HT1080 (cell line): ENCODE data around the gene C16orf92. TPM values are rescaled to one million over a fixed set of nuclear protein-coding genes. Genes with fewer than 3 reads are reported as not detected.
A peak's percentile ranks its signal among the peaks of the same experiment; 100 is the strongest.

Source experiments
- DNase-seq: peaks from one replicate; pipeline ENCODE4 v3.0.0-alpha.2; 2015; ENCODE audit warnings: low read depth
- total RNA-seq: library from RNA; depleted of rRNA; stranded (reverse); fragments of >200 nt; shearing (Covaris generic); gene quantifications from 2 replicates; pipeline ENCODE4 v1.2.3, GENCODE V29; 2014

Gene C16orf92
- total RNA-seq, 1 experiment from 2014 or later = not detected

DNA sequence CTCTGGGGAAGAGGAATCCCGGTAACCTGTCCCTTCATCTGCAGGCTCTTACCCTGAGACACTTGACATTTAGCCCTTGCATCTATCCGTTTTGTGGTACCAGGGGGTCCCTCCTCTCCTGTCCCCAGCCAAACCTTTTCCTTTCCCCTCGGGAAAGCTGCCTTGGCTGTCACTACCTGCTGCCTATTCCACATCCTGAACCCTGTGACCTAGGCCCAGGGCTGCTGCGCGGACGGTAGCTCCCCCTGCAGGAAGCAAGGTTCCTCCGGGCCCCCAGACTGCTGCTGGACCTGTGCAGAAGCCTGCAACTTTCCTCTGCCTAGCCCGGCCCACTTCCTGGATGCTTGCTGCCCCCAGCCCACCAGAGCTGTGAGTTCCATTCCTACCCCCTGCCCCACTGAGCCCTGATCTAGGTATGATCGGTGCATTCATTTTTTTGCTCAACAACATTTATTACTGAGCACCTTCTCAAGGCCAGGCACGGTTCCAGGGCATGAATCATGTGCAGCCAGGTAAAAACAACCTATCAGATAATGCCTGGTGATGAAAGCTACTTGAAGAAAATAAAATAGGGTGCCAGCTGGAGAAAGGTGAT lies 32.1 kb downstream of the C16orf92 start:
- DNase-seq = no peak

DNA sequence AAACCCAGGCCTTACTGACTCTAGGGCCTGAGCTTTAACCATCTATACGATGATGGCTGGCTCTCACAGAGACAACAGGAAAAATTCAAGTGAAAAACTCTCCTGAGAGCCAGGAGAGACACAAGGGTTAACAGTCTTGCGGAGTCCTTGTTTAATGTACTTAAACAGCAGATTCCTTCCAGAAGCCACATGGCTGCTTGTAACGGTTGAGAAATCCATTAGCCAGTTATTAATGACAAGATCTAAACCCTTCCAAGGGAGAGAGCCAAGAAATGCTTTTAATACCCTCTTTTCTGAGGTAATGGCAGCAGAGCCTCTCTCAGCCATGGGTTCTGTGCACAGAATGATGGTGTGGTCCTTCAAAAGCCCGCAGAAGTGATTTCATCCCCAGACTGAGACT lies 37.3 kb downstream of the C16orf92 start:
- no peak for DNase-seq

DNA sequence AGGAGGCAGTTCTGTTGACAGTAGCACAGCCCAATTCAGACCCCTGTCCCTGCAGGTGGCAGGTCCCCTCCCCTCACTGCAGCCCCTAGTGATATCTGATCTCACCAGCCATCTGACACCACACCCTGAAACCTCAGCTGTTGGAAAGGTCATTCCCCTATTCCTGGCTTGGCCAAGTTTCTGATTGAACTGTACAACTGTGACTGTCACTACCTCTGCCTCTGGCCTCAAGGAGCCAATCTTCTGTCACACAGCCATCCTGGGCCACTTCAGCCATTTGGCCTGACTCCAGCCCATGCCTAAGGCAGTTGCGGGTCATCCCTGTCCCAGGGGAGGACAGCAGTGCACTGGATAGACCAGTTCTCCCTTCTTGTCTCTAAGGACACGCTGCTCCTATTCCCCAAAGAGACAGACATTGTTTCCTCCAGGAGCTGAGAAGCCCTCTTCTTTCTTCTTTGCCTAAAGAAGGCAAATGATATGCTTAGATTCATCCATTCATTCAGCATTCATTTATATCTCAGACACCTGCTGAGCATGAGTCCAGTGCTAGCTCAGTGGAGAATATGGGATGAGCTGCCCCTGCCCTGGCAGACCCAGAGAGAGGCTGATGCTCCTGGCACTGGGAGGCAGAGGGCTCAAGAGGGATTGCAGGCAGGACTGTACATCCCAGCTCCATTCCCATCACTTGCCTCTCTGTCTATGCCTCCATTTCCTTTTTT lies 38.0 kb downstream of the C16orf92 start:
- no peak for DNase-seq

DNA sequence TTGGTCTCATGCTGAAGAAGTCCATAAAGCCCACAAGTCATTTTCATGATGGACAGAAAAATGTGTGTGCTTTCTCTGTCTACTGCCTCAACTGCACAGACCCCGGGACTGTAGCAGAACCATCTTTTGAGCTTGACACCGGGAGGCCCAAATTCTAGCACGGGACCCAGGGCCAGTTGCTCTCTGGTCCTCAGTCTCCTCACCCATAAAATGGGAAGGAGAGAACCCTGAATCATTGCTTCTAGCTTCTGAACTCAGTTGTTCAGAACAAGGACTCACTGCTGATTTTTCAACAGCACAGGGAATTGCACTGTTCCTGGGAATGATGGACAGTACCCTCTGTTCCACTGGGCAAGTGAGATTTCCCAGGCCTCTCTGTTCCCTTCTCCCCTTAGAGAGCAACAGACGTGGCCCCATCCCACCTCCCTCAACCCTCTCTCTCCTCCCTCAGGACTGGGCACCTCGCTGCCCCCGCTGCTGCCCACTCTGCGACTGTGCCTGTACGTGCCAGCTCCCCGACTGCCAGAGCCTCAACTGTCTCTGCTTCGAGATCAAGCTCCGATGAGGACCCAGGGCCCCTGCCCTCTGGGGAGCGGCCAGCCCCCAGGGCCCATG lies 40.4 kb downstream of the C16orf92 start:
- DNase-seq = no peak

- DNase-seq = no peak
Observed at GRCh38 chr16:30063893-30064728, 41.1 kb downstream of the C16orf92 start.

GRCh38 chr16:30064729-30065101 lies 41.7 kb downstream of the C16orf92 start:
- no peak for DNase-seq

DNA sequence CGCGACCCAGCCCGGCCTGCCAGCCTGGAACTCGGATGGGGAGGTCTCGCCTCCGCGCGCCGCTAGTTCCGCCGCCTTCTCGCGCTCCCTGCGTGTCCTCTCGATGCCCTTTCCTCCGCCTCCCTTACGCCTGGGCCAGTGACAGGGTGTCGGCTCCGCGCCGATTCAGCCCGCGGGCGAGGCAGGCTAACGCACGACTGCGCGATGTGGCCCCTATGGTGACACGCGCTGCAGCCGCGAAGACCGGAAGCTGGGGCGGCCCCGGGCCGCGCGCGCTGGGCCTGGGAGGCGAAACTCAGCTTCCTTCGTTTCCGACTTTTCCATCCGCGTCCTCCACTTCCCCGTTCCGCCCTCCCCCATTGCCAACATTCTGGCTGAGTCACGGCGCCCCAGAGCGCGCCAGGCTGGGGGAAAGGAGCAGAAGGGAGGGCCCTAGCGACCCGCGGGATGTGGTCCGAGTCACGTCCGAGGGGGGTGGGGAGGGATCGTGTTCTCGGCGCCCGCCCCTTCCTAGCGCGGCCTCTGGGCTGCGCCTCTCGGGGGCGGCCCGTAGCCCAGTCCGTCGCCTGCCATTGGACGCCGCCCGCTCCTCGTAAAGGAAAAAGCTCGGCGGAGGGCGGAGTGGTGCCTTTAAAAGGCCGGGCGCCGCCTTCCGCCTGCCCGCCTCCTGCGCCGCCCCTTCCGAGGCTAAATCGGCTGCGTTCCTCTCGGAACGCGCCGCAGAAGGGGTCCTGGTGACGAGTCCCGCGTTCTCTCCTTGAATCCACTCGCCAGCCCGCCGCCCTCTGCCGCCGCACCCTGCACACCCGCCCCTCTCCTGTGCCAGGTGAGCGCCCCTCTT lies 42.3 kb downstream of the C16orf92 start, which contains the start of gene ALDOA:
TSS of gene ALDOA (plus strand) at position 659 of the 841 bp plus-strand sequence. CDS start 1,138 bp downstream, outside the sequence.
- DNase-seq = peak; percentile 99

- DNase-seq = no peak
Observed at GRCh38 chr16:30065943-30066760, 43.2 kb downstream of the C16orf92 start.

- no peak for DNase-seq
Observed at GRCh38 chr16:30066761-30067583, 44.0 kb downstream of the C16orf92 start.

DNA sequence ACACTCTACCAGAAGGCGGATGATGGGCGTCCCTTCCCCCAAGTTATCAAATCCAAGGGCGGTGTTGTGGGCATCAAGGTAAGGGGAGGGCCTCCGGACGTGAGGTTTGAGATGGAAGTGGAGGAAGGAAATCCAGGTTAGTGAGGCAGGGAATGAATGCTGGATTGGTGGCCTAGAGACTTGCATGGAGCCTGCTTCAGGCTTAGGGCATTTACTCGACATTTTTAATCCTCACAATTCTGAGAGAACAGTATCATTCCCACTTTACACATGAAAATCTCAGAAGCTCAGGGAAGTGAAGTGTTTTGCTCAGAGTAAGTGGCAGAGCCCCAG lies 44.6 kb downstream of the C16orf92 start:
- DNase-seq = no peak

DNA sequence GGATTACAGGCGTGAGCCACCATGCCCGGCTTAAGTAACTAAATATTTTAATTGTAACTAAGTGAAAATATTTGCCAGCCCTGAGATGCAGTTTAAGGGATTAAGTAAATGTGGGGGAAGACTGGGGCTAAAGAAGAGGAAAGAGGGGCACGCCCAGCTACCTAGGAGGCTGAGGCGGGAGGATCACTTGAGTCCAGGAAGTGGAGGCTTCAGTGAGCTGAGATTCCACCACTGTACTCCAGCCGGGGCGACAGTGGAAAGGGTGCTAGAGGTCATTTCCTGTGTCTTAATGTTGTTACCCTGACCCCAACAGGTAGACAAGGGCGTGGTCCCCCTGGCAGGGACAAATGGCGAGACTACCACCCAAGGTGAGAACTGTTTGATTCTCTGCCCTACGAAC lies 45.3 kb downstream of the C16orf92 start:
- DNase-seq = no peak

- no peak for DNase-seq
Observed at GRCh38 chr16:30068750-30069610, 46.0 kb downstream of the C16orf92 start.

DNA sequence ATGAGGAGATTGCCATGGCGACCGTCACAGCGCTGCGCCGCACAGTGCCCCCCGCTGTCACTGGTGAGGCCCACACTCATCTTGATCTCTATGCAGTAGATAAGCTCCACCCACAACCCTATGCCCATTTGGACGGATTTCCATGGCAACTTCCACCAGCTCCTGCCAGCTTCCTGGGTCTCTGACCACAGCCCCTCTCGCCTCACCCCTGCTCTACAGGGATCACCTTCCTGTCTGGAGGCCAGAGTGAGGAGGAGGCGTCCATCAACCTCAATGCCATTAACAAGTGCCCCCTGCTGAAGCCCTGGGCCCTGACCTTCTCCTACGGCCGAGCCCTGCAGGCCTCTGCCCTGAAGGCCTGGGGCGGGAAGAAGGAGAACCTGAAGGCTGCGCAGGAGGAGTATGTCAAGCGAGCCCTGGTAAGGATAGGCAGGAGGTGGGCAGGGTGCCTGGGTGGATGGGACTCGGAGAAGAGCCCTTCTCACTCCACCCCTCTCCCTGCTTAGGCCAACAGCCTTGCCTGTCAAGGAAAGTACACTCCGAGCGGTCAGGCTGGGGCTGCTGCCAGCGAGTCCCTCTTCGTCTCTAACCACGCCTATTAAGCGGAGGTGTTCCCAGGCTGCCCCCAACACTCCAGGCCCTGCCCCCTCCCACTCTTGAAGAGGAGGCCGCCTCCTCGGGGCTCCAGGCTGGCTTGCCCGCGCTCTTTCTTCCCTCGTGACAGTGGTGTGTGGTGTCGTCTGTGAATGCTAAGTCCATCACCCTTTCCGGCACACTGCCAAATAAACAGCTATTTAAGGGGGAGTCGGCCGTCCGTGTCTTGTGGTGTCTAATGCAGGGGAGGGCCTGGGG lies 46.8 kb downstream of the C16orf92 start:
- DNase-seq = no peak

DNA sequence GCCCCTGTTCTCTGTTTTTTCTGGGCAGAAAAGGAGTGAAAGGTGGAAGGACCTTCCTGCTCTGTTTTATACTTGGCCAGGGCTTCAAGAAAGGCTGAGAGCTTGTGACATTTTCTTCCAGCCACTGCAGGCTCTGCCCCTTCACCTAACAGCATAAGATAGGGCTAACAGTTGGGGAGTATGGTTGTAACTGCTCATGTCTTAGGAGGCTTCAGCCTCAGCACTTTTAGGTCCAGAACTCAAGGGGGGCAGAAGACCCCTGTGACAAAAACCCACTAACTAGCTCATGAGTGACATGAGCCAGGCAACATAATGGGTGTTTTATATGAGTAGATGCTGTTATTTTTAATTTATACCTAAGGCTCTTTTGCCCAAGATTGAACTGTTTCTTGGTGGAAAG lies 47.5 kb downstream of the C16orf92 start:
- no peak for DNase-seq
